ENCODE data around the gene NEK2.
"Not testable (repeated sequence)": the region's sequence is repeated elsewhere in the genome, so short reads cannot be mapped to it uniquely, and the experiment has no call there.

The NEK2 gene

DNA sequence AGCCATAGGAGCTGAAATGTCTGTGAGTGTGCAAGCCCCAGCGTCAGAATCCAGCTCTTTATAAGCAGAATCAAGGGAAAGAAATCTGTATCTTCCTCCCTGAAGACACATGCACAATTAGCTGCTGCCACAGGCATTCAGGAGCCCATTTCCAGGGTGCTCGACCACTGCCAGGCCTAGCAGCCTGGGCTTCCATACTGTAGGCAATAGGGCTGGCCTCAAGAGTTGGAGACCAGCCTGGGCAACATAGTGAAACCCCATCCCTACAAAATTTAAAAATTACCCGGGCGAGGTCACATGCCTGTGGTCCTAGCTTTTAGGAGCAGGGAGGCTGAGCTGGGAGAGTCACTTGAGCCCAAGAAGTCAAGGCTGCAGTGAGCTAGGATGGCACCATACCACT is 41.0 kb downstream of the NEK2 start:
- no peak for DNase-seq (ENCODE audit: low read depth in 4 of 4, low spot score in 1 of 4)

DNA sequence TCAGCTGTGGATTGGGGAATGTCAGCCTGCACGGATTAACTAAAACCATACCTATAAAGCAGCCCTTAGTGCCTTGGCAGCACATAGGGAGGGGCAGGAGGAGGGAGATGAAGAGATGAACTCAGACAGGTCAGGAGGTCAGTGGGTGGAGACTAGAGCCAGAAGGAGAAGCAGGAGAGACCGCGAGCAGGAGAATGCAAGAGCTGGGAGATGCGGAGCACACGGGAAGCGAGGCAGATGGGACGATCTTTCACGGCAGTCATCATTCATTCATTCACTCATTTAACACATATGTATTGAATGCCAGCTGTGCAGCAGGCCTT is 41.9 kb downstream of the NEK2 start:
- no peak for DNase-seq (ENCODE audit: low read depth in 4 of 4, low spot score in 1 of 4)

GRCh38 chr1:211632808-211633523 is 42.5 kb downstream of the NEK2 start:
- no peak for DNase-seq (ENCODE audit: low read depth in 4 of 4, low spot score in 1 of 4)

GRCh38 chr1:211632117-211632807 is 43.2 kb downstream of the NEK2 start:
- DNase-seq (ENCODE audit: low read depth in 4 of 4, low spot score in 1 of 4) = no peak

- DNase-seq (ENCODE audit: low read depth in 4 of 4, low spot score in 1 of 4) = no peak
These were observed 44.3 kb downstream of the NEK2 start for GRCh38 chr1:211631168-211631567.

DNA sequence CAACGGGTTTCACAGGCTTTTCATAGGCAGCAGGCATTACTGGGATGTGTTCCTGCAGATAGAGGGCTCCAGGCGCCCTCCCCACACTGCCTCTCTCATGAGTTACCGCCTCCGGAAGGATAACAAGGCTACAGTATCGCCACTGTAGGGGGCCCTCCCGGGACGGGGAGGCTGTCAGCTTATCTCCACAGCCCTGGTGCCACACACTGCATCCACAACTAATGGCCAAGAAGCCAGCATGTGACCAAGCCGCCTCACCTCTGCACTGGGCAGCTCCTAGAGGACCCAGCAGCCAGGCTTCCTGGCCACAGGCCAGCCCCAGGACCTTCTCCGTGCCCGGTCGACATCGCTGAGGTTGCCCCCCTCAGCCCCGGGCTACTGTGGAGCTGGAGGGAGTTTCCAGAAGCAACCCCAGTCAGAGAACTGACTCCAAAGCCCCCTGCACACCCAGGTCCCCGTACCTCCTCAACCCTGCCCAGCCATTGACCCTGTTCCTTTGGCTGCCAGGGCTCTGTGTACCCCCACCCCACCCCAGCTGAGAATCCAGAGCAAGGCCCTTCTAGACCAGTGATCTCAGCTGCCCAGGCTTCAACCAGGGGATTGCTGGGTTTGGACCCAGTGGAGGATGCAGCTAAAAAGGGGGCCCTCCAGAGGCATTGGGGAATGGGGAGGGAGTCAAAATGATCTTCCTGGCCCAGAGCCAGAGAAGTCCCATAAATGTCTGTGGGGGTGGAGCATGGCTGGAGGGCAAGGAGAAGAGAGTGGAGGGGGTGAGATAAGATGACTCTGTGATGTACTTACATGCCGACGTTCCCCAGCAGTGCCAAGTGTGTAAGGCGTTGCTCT is 45.0 kb downstream of the NEK2 start:
- no peak for DNase-seq (ENCODE audit: low read depth in 4 of 4, low spot score in 1 of 4)

GRCh38 chr1:211628417-211628816 is 47.0 kb downstream of the NEK2 start:
- no peak for DNase-seq (ENCODE audit: low read depth in 4 of 4, low spot score in 1 of 4)

DNA sequence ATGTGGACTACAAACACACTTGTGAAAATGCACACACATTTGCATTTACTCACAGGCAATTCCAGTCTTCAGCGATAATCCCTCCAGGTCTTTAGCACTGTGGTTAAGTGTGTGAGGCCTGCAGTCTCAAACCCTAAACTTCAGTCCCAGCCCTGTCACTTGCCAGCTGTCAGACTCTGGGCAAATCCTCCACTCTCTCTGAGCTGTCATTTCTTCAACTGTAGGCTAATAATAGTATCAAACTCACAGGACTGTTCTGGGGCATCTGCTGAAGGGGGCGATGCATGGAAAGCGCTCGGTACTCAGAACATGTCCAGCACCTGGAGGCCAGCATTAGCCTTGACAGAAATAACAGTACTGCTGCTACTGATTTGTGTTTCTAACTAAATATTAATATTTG is 48.2 kb downstream of the NEK2 start:
- no peak for DNase-seq (ENCODE audit: low read depth in 4 of 4, low spot score in 1 of 4)

- DNase-seq (ENCODE audit: low read depth in 4 of 4, low spot score in 1 of 4) = not testable (repeated sequence)
These were observed 49.6 kb downstream of the NEK2 start for GRCh38 chr1:211625866-211626265.

GRCh38 chr1:211625040-211625439 is 50.4 kb downstream of the NEK2 start:
- DNase-seq (ENCODE audit: low read depth in 4 of 4, low spot score in 1 of 4) = no peak

- no peak for DNase-seq (ENCODE audit: low read depth in 4 of 4, low spot score in 1 of 4)
These were observed 51.9 kb downstream of the NEK2 start for GRCh38 chr1:211623515-211623914.

DNA sequence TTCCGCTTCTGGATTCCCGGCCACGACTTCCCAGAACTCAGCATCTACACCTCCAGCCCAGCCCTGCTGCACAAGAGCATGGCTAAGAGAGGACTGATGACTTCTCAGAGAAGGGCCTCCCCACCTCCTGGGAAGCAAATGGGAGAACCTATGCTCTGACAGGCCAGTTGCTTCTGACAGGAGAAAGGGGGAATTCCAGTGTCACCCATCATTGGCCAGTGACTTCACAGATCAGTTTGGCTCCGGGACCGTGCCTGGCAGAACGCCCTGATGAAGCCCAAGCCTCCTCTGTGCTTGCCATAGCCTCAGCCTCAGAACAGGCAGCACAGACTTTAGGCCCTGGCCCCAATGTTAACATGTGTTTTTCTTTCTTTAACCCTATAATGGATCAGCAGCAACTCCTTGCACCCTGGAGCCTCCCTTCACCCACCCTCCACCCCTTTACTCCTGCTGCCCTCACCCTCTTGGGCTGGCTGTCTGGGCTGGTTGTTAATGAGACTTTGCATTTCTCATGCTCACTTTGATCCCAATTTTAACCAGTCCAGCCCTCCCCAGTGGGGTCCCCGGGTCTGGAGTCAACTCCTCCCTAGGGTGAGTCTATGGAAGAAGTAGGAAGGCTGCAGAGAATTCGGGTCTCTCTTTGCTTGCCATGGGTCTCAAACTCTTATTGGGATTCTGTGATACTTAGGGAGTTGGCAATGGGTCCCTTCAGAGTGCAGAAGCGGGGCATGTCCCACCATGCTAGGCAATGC is 53.8 kb downstream of the NEK2 start:
- DNase-seq (ENCODE audit: low read depth in 4 of 4, low spot score in 1 of 4) = no peak

DNA sequence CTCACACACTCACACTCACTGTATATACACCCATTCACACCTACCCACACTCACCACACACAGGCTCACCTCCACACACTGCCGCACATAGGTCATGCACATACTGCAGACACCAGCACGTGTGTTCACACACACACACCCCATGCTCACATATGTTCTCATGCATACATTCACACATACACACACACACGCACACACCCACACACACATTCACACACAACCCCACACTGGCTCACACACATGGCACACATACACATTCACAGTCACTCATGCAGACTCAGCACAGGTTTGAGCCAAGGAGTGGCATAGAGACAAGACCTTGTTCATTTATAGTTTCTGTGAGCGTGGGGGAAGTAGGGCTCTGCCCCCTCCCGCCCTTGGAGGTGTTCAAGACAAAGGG is 55.3 kb downstream of the NEK2 start:
- DNase-seq (ENCODE audit: low read depth in 4 of 4, low spot score in 1 of 4) = no peak

DNA sequence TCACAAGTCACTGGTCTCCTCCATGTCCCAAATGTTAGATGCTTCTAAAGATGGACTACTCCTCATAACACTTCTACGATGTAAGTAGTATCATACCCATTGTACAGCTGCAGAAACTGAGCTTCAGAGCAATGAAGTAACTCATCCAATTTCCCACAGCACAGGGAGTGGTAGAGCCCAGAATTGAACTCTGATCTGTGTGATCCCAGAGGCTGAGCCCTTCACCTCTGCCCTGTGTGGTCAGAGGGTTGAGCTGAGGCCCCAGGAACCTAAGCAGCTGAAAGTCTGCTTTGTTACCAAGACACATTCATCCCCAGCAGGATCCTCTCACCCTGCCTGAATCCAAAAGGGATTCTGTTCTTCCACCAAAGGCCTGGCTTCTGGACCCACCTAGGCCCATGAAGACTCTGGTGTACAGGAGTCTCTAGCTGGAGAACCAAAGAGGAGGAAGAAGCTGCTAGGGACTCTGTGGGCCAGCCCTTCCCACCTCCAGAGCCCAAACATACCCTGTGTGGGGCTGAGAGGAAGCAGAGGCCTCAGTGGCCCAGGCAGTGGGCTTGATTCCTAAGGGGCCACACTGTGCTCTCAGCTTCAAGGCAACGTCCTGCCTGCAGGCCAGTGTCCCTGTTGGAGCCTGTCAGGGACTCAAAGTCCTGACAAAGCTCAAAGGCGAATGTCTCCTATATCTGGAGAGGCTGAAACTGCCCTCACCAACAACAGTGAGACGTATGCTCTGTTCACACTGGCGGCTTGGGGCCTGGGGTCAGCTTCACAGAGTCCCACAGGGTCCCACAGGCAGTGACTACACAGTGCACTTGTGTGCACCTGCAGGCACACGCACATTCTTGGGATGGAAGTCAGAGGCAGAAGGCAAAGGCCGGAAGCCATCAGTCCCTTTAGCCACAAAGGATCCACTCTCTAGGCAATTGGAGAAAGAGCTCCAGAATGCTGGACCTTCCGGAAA is 56.1 kb downstream of the NEK2 start:
- DNase-seq (ENCODE audit: low read depth in 4 of 4, low spot score in 1 of 4) = no peak

- no peak for DNase-seq (ENCODE audit: low read depth in 4 of 4, low spot score in 1 of 4)
These were observed 58.5 kb downstream of the NEK2 start for GRCh38 chr1:211616965-211617297.

- no peak for DNase-seq (ENCODE audit: low read depth in 4 of 4, low spot score in 1 of 4)
These were observed 59.0 kb downstream of the NEK2 start for GRCh38 chr1:211616231-211616964.

DNA sequence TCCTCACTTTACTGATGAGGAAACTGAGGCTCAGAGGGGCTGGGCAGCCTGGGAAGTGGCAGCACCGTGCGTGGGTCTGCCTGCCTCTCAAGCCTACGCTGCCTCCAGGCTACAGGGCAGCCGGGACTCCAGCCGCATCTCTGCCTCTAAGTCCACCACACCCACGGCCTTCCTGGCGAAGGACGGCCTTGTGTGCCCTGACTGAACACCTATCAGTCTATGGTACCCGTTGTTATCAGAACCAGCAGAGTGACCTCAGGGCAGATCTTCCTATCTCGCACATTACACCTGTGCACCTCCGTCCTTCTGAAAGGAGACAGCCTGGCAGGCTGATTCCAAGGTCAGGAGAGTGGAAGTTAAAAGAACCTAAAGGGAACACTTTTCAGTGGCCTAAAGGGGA is 60.8 kb downstream of the NEK2 start:
- DNase-seq (ENCODE audit: low read depth in 4 of 4, low spot score in 1 of 4) = no peak

DNA sequence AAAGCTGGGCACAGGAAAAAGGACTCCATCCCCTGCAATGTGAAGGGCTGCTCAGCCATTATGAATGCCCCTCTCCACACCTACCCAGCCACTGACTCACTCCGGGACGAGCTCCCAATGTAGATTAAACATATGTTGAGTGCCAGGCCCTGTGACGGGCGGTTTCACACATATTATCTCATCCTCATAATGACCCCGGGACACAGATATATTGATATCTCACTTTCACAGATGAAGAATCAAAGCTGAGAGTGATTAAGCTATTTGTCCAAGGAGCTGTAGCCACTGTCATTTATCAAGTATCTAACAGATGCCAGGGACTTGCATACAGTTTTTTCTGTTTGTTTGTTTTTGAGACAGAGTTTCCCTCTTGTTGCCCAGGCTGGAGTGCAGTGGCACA is 61.5 kb downstream of the NEK2 start:
- DNase-seq (ENCODE audit: low read depth in 4 of 4, low spot score in 1 of 4) = no peak

DNA sequence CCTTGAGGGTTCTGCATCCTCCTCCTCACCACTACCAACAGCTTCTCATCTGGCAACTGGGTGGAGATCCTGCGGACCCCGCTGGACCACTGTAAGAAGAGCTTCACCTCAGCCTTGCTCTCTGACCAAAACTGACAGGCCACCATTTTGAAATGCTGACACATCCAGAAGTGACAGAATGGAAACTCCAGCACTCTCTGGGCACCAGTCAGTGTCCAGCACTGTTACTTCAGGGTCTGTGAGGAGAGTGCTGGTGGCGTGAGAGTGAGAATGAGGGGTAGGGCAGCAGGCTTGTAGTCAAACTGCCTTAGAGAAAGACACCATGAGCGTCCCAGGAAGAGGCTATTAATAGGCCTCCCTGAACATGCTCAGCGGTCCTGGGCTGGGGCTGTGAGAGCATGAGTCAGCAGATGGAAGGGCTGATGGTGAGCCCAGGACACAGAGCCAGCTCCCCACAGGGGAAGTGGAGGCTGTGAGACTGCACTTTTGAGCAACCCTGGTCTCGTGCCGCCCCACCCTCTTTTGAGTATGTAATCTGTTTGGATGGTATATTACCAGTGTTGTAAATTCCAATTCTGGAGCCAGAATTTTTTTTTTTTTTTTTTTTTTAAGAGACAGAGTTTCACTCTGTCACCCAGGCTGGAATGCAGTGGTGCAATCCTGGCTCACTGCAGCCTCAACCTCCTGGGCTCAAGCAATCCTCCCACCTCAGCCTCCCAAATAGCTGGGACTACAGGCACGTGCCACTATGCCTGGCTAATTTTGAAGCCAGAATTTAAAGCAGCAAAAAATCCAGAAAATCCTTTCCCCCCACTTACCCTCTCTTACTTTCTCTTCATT is 62.1 kb downstream of the NEK2 start:
- DNase-seq (ENCODE audit: low read depth in 4 of 4, low spot score in 1 of 4) = no peak

All from stimulated activated CD4-positive, alpha-beta T cell treated with anti-CD3 and anti-CD28 coated beads, Interleukin-1b, Interleukin-23, amount 100 ng/mL, for 24 hours (primary cell).